C4-2B (cell line): Measurements from ENCODE around the gene TAMALIN.

Experiments used
- H3K27ac ChIP-seq: fragments of 450-650 bp; 2 replicates; pipeline ENCODE4 v1.5.1; 2017
- ZFX ChIP-seq: fragments of 450-650 bp; IDR thresholded peaks from 2 replicates; pipeline ENCODE4 v1.6.1; 2017
- TF ChIP-seq, protein P1 (sequence below): fragments of 450-650 bp; conservative IDR thresholded peaks from 2 replicates; pipeline ENCODE4 v1.5.1; 2017; ENCODE audit warnings: mild to moderate bottlenecking

Gene TAMALIN

DNA sequence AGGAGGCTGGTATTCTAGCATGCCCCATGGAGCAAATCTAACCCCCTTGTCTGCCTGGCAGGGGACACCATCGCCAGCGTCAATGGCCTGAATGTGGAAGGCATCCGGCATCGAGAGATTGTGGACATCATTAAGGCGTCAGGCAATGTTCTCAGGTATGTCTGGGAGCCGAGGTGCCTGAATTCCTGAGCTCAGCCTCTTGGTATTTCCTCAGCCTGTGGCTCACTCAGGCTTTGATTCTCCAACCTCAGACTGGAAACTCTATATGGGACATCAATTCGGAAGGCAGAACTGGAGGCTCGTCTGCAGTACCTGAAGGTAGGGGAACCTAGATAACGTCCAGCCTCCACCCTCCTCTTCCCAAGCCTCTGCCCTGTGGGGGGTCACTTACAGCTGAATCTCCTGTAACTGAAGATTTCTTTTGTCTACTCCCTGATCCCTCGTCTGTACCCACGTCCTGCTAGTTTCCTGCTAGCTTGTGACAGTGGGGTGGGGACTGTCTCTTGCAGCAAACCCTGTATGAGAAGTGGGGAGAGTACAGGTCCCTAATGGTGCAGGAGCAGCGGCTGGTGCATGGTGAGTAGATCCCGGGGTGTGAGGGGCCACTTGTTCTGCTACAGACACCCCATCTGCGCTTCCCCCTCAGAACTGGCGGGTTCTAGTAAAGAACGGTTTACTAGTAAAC, 7.0 kb downstream of the TAMALIN start:
- no peak overlapping the region for H3K27ac ChIP-seq
- TF ChIP-seq ZFX: no peak
- TF ChIP-seq, protein P1, sequence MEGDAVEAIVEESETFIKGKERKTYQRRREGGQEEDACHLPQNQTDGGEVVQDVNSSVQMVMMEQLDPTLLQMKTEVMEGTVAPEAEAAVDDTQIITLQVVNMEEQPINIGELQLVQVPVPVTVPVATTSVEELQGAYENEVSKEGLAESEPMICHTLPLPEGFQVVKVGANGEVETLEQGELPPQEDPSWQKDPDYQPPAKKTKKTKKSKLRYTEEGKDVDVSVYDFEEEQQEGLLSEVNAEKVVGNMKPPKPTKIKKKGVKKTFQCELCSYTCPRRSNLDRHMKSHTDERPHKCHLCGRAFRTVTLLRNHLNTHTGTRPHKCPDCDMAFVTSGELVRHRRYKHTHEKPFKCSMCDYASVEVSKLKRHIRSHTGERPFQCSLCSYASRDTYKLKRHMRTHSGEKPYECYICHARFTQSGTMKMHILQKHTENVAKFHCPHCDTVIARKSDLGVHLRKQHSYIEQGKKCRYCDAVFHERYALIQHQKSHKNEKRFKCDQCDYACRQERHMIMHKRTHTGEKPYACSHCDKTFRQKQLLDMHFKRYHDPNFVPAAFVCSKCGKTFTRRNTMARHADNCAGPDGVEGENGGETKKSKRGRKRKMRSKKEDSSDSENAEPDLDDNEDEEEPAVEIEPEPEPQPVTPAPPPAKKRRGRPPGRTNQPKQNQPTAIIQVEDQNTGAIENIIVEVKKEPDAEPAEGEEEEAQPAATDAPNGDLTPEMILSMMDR: no peak

DNA sequence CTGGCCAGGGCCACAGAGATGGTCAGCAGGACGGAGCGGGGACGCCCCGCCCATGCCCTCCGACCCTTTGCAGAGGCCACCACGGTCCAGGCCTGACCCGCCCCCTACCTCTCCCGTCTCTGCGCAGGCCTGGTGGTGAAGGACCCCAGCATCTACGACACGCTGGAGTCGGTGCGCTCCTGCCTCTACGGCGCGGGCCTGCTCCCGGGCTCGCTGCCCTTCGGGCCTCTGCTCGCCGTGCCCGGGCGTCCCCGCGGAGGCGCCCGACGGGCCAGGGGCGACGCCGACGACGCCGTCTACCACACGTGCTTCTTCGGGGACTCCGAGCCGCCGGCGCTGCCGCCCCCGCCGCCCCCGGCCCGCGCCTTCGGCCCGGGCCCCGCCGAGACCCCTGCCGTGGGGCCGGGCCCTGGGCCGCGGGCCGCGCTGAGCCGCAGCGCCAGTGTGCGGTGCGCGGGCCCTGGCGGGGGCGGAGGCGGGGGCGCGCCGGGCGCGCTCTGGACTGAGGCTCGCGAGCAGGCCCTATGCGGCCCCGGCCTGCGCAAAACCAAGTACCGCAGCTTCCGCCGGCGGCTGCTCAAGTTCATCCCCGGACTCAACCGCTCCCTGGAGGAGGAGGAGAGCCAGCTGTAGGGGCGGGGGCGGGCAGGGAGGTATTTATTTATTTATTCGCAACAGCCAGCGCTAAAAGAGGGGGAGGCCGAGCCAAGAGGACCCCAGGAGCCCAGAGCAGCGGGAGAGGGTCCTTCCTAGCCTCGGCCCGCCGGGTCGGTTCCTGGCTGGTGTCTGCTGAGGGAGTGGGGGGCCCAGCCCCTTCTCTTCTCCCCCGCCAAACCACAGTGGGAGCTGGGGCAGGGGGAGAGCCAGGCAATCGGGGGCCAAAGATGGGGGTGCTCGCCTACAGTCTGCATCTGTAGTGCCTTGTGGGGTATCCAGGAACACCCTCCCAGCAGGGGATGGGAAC, 8.1 kb downstream of the TAMALIN start:
- TF ChIP-seq ZFX: no peak

DNA sequence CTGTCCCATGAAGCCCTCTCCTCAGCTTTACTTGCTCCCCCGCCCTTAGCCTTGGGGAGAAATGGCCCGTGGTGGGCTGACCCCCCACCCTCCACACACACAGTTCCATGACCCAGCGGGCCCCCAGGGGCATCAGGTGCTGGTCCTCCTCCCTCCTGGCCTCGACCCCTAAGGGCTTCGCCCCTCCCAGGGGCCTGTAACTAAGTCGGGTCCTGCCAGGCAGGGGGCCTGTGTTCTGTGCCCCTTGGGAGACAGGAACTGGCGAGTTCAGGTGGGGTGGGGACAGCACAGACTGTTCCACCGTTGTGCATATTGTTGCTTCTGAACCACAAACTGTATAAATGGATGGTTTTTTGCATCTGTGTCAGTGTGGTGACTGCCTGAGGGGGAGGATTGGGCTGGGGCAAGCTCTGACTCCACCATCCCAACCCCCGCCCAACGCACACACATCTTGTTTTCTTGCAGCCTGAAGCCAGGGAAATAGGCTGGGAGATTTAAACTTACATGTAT, 8.8 kb downstream of the TAMALIN start:
- H3K27ac ChIP-seq: no peak overlapping the region
- TF ChIP-seq, protein P1: no peak
- no peak for TF ChIP-seq ZFX

More for the DNA sequence above, 8.1 kb downstream of the TAMALIN start:
- H3K27ac ChIP-seq: no peak overlapping the region

DNA sequence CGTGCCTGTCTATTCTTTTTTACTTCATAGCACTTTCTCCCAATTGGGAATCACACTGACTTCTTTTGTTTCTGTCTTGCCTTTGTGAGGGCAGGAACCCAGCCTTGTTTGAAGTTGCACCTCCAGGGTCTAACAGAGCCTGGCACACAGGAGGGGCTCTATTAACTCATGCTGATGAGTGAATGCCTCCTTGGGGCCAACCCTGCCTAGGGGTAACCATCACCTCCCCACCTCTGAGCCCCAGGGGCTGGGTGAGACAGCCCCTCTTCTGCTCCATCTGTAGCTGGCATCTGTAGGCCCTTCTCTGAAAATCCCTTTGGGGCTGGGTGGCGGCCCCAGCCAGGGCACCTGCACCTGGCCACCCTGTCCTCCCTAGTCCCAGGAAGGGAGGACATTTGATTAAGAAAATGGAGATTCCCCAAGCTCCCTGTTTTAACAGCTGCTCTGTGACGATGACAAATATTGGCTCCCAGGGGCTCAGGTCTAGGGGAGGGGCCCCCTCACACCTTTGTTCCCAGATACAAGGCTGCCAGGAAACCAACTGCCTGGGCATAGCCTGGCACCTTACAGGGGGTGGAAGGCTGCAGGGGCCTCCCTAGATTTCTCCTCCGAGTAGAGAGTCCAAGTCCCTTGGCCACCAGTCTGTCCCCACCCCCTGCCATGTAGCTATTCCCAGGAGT, 11.8 kb downstream of the TAMALIN start:
- TF ChIP-seq ZFX: no peak
- TF ChIP-seq, protein P1: no peak
- H3K27ac ChIP-seq: no peak overlapping the region

DNA sequence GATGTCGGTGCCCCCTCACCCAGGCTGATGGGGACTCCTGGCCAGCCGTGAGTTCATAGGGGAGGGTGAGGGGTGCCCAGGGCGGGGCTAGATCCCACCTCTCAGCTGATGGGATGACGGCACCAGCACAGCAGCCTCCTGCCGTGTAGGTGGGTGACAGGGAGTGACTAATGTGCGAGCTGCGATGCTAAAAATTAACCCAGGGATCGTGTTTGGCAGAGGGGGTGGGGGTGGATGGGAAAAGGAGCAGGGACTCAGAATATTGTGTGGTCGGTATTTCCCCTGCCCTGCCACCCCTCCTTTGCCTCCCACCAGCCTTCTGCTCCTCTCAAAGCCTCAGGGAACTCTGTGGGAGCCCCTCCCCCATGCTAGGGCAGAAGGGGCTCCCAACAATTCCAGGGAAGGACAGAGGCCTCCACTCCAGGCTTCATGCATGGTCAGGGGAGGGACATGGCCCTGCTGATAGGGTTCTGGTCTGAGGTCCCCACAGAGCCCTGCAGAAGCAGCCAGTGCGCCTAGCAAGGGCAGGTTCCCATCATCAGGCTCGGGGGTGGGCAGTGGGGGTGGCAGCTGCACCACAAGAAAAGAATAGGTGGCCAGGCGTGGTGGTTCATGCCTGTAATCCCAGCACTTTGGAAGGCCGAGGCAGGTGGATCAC, 12.5 kb downstream of the TAMALIN start:
- TF ChIP-seq ZFX: no peak
- TF ChIP-seq, protein P1: no peak
- H3K27ac ChIP-seq: no peak overlapping the region

DNA sequence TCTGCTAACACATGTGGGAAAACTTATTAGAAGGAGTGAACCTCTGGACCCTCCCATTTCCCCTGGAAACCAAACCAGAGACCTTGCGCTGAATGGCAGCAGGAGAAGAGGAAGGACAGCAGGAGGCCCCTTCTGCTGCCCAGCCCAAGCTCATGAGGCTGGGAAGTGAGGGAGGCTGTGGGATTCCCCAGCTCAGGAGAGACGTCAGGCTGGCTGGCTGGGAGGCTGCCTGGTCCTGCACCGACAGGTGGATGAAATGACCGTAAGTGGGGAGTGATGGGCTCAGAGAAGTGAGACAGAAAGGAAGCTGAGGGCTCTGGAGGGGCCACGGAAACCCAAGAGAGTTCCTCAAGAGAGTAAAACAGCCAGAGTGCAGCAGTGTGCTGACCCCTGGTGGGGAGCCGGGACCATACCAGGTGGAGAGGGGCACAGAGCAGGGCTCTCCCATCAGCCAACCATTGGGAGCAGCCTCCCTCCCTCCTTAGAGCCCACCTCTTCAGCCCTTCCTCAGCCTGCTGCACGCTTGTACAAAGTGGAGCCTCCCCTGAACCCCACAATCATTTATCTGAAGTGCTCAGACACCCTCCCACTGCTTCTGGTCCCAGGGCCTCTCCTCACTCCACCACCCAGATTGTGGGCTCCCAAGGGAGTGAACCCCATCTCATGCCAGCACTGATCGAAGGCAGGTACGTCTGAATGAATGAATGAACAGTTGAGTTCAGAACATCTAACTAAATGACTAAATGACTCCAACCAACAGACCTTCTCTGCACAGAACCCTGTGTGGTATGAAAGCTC, 14.0 kb downstream of the TAMALIN start:
- H3K27ac ChIP-seq: no peak overlapping the region
- TF ChIP-seq, protein P1: peak; percentile 75
- no peak for TF ChIP-seq ZFX
